Neural progenitor cell (in vitro differentiated cells): ENCODE measurements around the gene SELENBP1.

Source experiments
- CTCF ChIP-seq: fragments of 200-600 bp; sonication (generic); IDR thresholded peaks from 2 replicates; pipeline ENCODE4 v1.5.1; 2017; ENCODE audit warnings: antibody characterized with exemption, mild to moderate bottlenecking
- EZH2 ChIP-seq: fragments of 200-600 bp; sonication (generic); IDR thresholded peaks from 2 replicates; pipeline ENCODE4 v1.6.1; 2017; ENCODE audit warnings: antibody characterized with exemption, mild to moderate bottlenecking, moderate library complexity

GRCh38 chr1:151408891-151409290 lies 36.4 kb upstream of the SELENBP1 start:
- TF ChIP-seq CTCF (no peak), EZH2 (no peak)
